GM12878 (cell line): ENCODE data around the gene TMED3.

Experiments used
- JUND ChIP-seq: IDR thresholded peaks from 2 replicates; pipeline ENCODE4 v1.6.1; 2012; ENCODE audit warnings: low read depth, mild to moderate bottlenecking, low read length, improper control_type of control experiment, moderate library complexity
- KDM1A ChIP-seq: fragments of 200-600 bp; sonication (generic); IDR thresholded peaks from 2 replicates; pipeline ENCODE4 v1.6.1; 2016; ENCODE audit warnings: borderline replicate concordance
- NRF1 ChIP-seq: conservative IDR thresholded peaks from 2 replicates; pipeline ENCODE4 v1.6.1; 2011; ENCODE audit warnings: mild to moderate bottlenecking, low read depth, low read length, improper control_type of control experiment
- POLR2A ChIP-seq: IDR thresholded peaks from 2 replicates; pipeline ENCODE4 v1.6.1; 2011; ENCODE audit warnings: low read depth, mild to moderate bottlenecking, low read length
- ZBTB33 ChIP-seq: fragments of 450-650 bp; IDR thresholded peaks from 2 replicates; pipeline ENCODE4 v1.6.1; 2017; ENCODE audit warnings: mild to moderate bottlenecking
- TF ChIP-seq, protein P1 (sequence below): IDR thresholded peaks from 2 replicates; pipeline ENCODE4 v1.6.1; 2011; ENCODE audit warnings: low read depth, mild to moderate bottlenecking, low read length, moderate library complexity, borderline replicate concordance; ENCODE audit errors: extremely low read depth
- TF ChIP-seq, protein P2 (sequence below): IDR thresholded peaks from 2 replicates; pipeline ENCODE4 v1.6.1; 2012; ENCODE audit warnings: mild to moderate bottlenecking, low read depth, low read length

GRCh38 chr15:79358069-79358468 lies 47.2 kb downstream of the TMED3 start:
- TF ChIP-seq JUND = no peak
- TF ChIP-seq NRF1 = no peak
- no peak for TF ChIP-seq KDM1A
- TF ChIP-seq, protein P1, sequence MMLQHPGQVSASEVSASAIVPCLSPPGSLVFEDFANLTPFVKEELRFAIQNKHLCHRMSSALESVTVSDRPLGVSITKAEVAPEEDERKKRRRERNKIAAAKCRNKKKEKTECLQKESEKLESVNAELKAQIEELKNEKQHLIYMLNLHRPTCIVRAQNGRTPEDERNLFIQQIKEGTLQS = no peak
- no peak for TF ChIP-seq POLR2A
- TF ChIP-seq, protein P2, sequence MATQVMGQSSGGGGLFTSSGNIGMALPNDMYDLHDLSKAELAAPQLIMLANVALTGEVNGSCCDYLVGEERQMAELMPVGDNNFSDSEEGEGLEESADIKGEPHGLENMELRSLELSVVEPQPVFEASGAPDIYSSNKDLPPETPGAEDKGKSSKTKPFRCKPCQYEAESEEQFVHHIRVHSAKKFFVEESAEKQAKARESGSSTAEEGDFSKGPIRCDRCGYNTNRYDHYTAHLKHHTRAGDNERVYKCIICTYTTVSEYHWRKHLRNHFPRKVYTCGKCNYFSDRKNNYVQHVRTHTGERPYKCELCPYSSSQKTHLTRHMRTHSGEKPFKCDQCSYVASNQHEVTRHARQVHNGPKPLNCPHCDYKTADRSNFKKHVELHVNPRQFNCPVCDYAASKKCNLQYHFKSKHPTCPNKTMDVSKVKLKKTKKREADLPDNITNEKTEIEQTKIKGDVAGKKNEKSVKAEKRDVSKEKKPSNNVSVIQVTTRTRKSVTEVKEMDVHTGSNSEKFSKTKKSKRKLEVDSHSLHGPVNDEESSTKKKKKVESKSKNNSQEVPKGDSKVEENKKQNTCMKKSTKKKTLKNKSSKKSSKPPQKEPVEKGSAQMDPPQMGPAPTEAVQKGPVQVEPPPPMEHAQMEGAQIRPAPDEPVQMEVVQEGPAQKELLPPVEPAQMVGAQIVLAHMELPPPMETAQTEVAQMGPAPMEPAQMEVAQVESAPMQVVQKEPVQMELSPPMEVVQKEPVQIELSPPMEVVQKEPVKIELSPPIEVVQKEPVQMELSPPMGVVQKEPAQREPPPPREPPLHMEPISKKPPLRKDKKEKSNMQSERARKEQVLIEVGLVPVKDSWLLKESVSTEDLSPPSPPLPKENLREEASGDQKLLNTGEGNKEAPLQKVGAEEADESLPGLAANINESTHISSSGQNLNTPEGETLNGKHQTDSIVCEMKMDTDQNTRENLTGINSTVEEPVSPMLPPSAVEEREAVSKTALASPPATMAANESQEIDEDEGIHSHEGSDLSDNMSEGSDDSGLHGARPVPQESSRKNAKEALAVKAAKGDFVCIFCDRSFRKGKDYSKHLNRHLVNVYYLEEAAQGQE = no peak
- no peak for TF ChIP-seq ZBTB33
